ENCODE data around the gene OR8B12.

GRCh38 chr11:124514131-124514530 lies 29.3 kb downstream of the OR8B12 start:
- no peak for TF ChIP-seq CTCF (IDR thresholded peaks at IDR 0.05; ENCODE audit: low read length)
- no peak for TF ChIP-seq EZH2 (IDR thresholded peaks at IDR 0.05; ENCODE audit: borderline replicate concordance, low read length)
